HG03439 (cell line): ENCODE results near the gene CNOT6L.
"Not testable (repeated sequence)": the region's sequence is repeated elsewhere in the genome, so short reads cannot be mapped to it uniquely, and the experiment has no call there.

Experiments
- ATAC-seq: cut with Tn5 transposase; IDR thresholded peaks from one replicate; pipeline ENCODE4 v1.9.1; 2021; ENCODE audit warnings: mild to moderate bottlenecking, moderate library complexity; ENCODE audit not compliant: unreplicated experiment

CNOT6L gene

DNA sequence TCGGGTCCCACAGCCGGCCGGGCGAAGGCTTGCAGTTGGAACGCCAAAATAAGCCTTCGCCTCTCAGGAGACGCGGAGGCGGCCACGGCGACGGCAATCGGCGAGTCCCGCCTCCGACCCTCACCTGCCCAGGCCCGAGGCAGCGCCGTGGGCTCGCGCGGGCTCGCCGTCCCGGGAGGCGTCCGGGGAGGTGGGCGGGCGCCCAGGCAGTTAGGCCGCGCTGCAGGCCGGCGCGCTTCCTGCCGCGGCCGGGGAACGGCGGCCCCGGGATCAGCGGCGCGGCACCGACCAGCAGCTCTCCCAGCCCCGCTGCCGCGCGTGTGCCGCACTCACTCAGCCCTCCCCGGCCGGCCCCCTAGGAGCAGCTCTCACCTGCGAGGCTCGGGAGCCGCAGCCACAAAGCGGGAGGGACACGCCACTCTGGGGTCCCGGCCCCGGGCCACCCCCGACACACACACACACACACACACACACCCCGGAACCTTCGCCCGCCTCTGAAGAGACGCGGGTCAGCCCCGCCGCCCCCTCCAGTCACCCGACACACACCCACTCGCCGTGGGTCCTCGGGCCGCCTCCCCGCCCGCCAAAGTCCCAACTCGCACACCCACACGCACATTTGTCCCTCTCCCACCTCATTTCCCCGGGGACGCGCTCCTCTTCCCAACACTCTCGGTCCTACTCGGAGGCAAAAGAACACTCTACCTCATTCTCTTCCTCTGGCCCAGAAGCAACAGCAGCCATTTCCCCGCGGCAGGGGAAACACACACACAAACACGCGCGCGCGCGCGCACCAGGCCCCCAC lies at the start of gene CNOT6L:
TSS of gene CNOT6L (minus strand) at position 767 of the 802 bp plus-strand sequence. CDS start at position 707, 60 bp downstream.
- peak; percentile 30 for ATAC-seq

DNA sequence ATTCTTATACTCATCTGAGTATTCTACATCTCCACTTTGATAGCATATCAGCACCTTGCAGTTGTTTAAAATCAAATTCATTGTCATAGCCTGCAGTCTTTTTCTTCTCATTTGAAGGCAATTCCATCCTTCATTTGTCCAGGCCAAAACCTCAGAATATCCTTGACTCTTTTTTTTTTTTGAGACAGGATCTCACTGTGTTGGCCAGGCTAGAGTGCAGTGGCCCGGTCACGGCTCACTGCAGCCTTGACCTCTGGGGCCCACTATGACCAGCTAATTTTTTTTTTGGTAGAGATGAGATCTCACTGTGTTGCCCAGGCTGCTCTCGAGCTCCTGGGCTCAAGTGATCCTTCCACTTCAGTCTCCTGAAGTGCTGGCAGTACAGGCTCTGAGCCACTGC lies 46.1 kb upstream of the CNOT6L start:
- ATAC-seq, result no peak

GRCh38 chr4:77863341-77863740 lies 44.2 kb upstream of the CNOT6L start:
- not testable (repeated sequence) for ATAC-seq

GRCh38 chr4:77862478-77863216 lies 43.5 kb upstream of the CNOT6L start, which contains the start of gene MRPL1:
TSS of gene MRPL1 (plus strand) at chr4:77862830. CDS start at chr4:77862849, 19 bp downstream.
- peak; percentile 86 for ATAC-seq

DNA sequence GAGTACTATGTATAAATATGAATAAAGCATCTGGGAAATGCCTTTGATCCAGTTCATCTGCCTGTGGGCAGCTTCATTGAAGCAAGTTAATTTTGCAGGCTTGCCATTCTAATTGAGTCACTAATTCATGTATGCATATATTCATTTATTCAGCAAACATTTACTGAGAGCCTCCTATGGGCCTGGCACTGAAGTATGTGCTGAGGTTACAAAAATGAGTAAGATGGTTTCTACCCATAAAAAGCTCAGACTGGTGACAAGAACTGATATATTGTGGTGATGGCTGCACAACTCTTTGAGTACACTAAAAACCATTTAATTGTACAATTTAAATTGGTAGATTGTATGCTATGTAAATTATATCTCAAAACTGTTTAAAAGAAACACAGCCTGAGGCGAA lies 42.3 kb upstream of the CNOT6L start:
- no peak for ATAC-seq

DNA sequence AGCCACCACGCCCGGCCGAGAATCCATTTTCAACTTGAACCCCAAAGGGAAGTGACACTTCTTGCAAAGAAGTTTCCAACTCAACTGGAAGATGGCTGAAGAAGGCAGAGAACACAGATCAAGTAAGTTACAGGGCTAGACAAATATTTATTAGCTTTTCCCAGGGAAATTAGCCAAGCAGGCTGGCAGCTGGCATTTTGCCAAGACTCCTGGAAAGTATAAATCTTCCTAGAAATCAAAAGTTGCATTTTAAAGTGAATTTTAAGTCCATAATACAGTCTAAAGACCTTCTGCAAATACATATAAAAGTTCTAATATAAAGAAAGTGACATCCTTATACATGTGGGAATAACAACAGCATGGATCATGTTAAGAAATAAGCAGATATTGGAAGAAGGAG lies 40.1 kb upstream of the CNOT6L start:
- no peak for ATAC-seq

DNA sequence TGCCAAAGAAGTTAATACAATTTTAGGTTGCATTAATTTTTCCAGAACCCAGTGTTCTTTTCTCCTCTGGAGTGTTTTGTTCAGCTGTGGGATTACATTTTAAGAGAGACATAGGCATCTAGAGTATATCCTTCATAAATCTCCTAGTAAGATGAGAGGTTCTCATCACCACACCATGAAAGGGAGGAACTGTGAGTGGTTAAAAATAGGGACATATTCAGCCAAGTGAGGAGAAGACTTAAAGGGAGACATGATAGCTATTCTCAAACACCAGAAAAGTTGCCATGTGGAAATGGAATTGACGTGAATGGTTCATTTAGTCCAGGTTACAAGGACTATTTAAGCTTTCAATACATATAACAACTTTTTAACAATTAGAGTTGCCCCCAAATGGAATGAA lies 37.0 kb upstream of the CNOT6L start:
- no peak for ATAC-seq

GRCh38 chr4:77854431-77855111 lies 35.4 kb upstream of the CNOT6L start:
- no peak for ATAC-seq

- no peak for ATAC-seq
These were observed 33.8 kb upstream of the CNOT6L start for GRCh38 chr4:77852892-77853495.

DNA sequence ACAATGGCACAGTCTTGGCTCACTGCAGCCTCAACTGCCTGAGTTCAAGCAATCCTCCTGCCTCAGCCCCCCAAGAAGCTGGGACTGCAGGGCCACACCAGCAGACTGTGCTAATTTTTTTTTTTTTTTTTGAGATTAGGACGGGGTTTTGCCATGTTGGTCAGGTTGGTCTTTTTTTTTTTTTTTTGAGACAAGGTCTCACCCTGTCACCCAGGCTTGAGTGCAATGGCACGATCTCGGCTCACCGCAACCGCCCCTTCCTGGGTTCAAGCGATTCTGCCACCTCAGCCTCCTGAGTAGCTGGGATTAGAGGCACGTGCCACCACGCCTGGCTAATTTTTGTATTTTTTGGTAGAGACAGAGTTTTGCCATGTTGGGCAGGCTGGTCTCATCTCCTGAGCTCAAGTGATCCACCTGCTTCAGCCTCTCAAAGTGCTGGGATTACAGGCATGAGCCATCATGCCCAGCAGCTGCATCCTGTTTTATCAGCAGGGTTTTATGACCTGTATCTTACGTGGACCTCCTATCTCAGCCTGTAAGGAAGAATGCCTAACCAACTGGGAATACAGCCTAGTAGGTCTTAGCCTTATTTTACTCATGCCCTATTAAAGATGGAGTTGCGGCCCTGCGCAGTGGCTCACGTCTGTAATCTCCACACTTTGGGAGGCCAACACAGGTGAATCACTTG lies 30.3 kb upstream of the CNOT6L start:
- ATAC-seq, result no peak

DNA sequence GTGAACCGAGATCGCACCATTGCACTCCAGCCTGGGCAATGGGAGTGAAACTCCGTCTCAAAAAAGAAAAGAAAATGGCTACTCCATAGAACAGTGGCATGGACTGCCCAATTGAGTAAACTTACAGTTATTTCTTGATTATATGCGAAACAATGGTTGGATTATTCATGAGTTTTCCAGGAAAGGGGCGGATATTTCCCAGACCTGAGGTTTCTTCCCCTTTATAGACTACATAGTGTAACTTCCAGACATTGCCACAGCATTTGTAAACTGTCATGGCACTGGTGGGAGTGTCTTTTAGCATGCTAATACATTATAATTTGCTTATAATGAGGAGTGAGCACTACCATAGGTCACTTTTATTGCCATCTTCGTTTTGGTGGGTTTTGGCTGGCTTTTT lies 29.3 kb upstream of the CNOT6L start:
- ATAC-seq, result no peak

GRCh38 chr4:77845929-77846328 lies 26.8 kb upstream of the CNOT6L start:
- ATAC-seq, result no peak

- ATAC-seq, result no peak
These were observed 26.2 kb upstream of the CNOT6L start for GRCh38 chr4:77845400-77845799.

GRCh38 chr4:77844363-77844762 lies 25.2 kb upstream of the CNOT6L start:
- ATAC-seq, result no peak

DNA sequence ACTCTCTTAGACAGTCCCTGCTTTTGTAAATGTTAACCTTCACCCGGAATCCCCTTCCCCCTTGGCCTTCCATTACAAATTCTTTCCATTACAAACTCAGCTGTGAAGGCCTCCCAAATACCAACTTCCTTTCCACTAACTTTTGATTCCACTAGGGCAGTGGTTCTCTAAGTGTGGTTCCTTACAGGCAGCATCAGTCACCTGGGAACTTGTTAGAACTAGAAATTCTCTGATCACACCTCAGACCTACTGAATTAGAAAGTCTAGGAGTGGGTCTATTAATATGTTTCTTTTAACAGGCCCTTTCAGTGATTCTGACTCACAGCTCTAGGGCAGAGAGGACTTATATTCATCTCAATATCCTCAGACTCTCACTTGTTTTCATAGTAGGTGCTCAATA lies 24.5 kb upstream of the CNOT6L start:
- ATAC-seq, result no peak

GRCh38 chr4:77834403-77834802 lies 15.2 kb upstream of the CNOT6L start:
- no peak for ATAC-seq

DNA sequence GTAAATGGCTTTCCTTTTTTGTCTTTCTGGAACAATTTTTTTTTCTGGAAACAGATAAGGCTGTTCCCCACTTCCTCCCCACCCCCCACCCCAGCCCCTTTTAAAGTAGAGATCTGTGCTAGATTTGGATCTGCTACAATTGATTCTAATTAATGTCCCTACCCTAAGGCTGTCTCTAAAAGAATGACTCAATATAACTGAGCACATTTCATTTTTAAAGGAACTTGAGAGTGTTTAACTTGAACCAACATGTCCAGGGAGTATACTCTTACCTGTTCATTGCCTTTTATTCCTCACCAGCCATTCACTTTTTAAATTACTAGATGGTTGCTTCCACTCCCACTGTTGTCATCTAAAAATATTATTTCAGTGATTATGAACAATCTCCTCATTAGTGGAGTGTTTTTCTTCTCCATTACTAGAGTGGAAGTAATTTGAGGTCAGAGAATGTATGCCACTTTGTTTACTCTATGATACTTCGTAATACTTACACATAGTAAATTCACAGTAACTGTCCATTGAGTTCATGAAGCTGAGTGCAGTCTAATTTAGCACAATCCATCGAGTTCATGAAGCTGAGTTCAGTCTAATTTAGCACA lies 14.1 kb upstream of the CNOT6L start:
- ATAC-seq, result no peak

DNA sequence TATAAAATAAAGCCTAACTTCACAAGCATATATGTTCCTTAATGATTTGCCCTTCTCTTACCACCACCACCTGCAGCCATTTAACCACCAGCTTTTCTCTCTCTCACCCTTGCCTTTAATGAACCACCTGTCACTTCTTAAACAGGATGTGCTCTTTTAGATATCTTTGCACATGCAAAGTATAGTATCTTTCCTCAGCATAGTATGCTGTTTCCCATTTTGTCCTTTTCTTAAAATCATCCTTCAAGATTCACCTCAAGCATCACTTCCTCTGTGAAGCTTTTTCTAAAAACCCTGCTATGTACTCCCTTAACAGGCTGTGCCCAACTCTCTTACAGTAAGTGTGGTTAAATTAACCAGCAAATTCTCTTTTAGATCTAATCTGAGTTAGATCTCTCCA lies 8.2 kb upstream of the CNOT6L start:
- peak; percentile 67 for ATAC-seq

DNA sequence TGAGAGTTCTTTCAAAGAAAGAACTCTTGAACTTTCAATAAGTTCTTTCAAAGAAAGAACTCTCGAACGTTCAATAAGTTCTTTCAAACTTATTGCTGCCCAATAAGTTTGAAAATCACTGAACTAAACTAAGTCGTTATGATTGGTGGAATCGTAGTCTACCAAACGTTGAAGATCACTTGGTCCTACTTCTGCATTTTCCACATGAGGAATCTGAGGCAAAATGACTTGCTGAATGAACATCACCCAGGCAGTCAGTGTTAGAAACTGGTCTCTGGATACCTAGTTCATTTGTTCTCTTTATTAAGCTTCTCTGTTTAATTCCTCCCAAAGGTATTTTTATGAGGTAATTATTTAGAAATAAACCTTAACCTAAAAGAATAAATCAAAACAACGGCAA lies 7.1 kb upstream of the CNOT6L start:
- ATAC-seq, result no peak

DNA sequence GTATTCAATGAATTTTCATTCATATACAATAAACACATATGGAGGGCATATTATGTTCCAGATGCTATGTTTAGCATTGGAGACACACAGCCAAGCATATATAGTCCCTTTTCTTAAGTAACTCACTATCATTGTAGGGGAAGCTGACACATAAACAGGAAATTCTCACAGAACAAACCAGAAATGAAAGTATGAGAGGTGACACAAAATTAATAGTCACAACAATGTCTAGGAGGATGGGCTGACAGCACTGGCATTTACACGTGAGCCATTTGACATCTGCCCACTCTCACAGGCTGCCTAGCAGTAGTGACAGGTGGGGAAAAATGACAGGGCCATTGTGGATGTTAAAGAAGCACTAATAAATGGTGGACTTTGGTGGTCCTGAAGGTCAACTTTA lies 2.6 kb upstream of the CNOT6L start:
- no peak for ATAC-seq
